ENCODE measurements around the gene ROM1.
A peak's percentile ranks its signal among the peaks of the same experiment; 100 is the strongest.

Gene ROM1

DNA sequence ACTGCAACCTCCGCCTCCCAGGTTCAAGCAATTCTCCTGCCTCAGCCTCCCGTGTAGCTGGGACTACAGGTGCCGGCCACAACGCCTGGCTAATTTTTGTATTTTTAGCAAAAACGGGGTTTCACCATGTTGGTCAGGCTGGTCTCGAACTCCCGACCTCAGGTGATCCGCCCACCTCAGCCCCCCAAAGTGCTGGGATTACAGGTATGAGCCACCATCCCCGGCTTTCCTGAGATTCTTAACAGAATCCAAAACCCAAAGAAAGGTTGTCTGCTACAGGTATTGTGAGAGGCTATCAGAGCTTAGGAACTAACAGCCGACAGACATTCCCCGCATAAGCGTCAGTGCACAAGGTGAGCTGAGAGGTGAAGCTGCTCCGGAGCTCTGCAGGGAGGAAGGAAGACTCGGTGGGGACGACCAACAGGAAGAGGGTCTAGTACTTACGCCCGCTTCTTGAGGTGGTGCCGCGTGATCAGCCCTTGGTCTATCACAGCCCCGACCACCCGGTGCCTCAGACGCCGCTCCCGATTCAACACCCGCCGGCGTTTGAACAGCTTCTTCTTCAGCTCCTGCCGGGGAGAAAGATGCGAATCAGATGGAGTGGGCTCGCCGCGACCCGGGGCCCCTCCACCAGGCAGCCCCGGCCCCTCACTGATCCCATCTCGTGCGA is 51.5 kb downstream of the ROM1 start:
- DNase-seq, result peak; percentile 72
- Mint-ChIP-seq H3K9me3 (no peaks in the 10 kb centered on the region), H3K4me1 (peaks cover 24% of the 10 kb centered on the region), H3K27ac (peak overlapping the region; percentile 99), H3K36me3 (ENCODE audit: low read depth) (peaks cover 28% of the 10 kb centered on the region), H3K4me3 (peak overlapping the region; percentile 98), H3K27me3 (ENCODE audit: low read depth, poor library complexity) (no peaks in the 10 kb centered on the region)
- TF ChIP-seq CTCF (IDR thresholded peaks at IDR 0.05), result no peak

Data from nephron progenitor cell (in vitro differentiated cells).